ENCODE data around the gene ELP1. TPM values are rescaled to one million over a fixed set of nuclear protein-coding genes. Genes with fewer than 3 reads are reported as not detected.

Gene ELP1
- total RNA-seq, 1 experiment from 2014 or later: 36.9 TPM

DNA sequence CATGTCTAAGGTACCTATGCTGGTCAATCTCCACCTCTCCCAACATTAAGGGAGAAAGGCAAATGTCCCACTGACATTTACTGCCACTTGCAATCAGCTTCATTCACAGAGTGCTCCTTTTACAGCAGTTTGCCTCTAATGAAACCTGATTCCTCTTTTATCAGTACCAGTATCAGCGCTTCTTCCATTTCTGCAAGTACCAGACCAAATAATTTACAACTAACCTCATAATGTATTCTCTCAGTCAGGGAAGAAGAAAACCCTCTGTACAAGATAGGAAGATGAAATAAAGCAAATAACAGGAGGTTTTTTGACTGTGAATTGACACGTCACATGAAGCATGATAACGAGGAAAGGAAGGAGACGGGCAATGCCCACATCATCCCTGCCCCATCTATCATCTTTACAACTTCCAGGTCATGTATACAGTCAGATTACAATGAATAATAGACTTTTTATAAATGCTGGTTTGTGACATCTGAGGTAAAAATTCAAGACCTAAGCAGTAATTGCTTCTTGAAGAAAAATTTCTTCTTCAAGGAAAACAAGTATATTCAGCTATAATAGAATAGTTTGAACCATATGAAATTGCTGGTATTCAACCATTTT is 22.2 kb upstream of the ELP1 start:
- CTCF ChIA-PET: interaction anchor here (0.7 kb wide), 1 partner anchor 22 kb away, joined by 3 read pairs; no protein-coding TSS in a partner anchor
- no peaks in the 10 kb centered on the region for H3K9me3 Mint-ChIP-seq (ENCODE audit: unreplicated experiment)
- DNase-seq (ENCODE audit: unreplicated experiment): no peak
- no peak overlapping the region for H3K4me3 Mint-ChIP-seq (ENCODE audit: unreplicated experiment)
- no peak overlapping the region for H3K27ac Mint-ChIP-seq (ENCODE audit: low read depth, unreplicated experiment)
- peaks cover 16% of the 10 kb centered on the region for H3K36me3 Mint-ChIP-seq (ENCODE audit: insufficient read depth, unreplicated experiment)
- intact Hi-C loops (cut with micrococcal nuclease): no loop called here
- no peaks in the 10 kb centered on the region for H3K27me3 Mint-ChIP-seq (ENCODE audit: insufficient read depth, unreplicated experiment)
- POLR2A ChIA-PET: no interaction called here
- BruUV-seq (replicated peaks): no TSS peak
- TF ChIP-seq, protein P1, sequence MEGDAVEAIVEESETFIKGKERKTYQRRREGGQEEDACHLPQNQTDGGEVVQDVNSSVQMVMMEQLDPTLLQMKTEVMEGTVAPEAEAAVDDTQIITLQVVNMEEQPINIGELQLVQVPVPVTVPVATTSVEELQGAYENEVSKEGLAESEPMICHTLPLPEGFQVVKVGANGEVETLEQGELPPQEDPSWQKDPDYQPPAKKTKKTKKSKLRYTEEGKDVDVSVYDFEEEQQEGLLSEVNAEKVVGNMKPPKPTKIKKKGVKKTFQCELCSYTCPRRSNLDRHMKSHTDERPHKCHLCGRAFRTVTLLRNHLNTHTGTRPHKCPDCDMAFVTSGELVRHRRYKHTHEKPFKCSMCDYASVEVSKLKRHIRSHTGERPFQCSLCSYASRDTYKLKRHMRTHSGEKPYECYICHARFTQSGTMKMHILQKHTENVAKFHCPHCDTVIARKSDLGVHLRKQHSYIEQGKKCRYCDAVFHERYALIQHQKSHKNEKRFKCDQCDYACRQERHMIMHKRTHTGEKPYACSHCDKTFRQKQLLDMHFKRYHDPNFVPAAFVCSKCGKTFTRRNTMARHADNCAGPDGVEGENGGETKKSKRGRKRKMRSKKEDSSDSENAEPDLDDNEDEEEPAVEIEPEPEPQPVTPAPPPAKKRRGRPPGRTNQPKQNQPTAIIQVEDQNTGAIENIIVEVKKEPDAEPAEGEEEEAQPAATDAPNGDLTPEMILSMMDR (IDR thresholded peaks at IDR 0.05; ENCODE audit: unreplicated experiment): no peak
- no peaks in the 10 kb centered on the region for H3K4me1 Mint-ChIP-seq (ENCODE audit: insufficient read depth, unreplicated experiment)

DNA sequence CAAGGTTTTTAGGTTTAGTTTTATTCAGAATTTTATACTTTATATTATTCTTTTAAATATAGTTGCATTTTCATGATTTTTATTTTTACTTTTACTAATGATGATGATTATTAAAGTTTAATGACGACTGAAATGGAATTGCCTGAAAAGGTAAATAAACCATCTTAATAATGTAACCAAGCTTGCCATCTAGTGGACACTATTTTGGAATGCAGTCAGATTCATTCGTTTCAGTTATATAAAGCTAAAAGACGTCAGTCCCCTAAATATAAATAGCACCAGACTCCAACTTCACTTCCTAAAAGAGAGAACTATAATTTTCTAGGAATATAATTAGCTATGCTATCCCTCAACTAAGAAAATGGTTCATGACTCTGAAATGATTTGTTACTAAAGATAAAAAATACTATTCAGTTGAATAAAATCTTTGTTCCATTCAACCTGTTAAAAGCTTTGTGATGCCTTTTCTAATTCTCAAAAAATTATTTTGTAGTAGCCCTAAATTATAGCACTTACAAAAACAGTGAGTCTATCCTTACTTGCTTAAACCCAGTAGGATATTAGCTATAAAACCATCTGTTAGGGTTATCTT is 20.2 kb upstream of the ELP1 start:
- intact Hi-C loops (cut with micrococcal nuclease): loop anchor here (1.0 kb wide), 1 partner anchor 104 kb away; no protein-coding TSS in a partner anchor

DNA sequence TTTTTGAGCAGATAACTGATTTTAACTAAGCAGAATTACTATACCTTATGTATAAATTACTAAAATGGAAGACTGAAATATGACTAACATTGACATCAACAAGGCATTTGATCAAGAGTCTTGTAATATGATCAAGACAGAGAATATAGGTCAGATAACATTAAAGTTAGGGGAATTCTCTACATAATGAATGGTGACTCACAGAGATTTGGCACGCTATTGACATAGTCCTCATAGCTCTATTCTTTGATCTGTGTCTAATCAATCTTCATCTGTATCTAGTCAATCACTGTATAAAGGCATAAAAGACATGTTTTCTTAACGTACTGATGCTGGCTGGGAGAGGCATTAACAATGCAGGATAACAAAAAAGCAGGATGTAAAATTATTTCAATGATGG is 17.7 kb upstream of the ELP1 start:
- no peaks in the 10 kb centered on the region for H3K4me1 Mint-ChIP-seq (ENCODE audit: insufficient read depth, unreplicated experiment)
- H3K27me3 Mint-ChIP-seq (ENCODE audit: insufficient read depth, unreplicated experiment): no peaks in the 10 kb centered on the region
- CTCF ChIA-PET: interaction anchor here (0.6 to 1.3 kb wide), 6 partner anchors 10 to 519 kb away, joined by 3 to 6 read pairs (median 4); partner anchors contain the start of gene ABITRAM

More for the DNA sequence above, 20.2 kb upstream of the ELP1 start:
- TF ChIP-seq, protein P1 (IDR thresholded peaks at IDR 0.05; ENCODE audit: unreplicated experiment): peak; percentile 52
- POLR2A ChIA-PET: interaction anchor here (0.6 to 1.3 kb wide), 3 partner anchors 13 to 364 kb away, joined by 3 read pairs; no protein-coding TSS in a partner anchor
- no peaks in the 10 kb centered on the region for H3K27me3 Mint-ChIP-seq (ENCODE audit: insufficient read depth, unreplicated experiment)
- peaks cover 22% of the 10 kb centered on the region for H3K36me3 Mint-ChIP-seq (ENCODE audit: insufficient read depth, unreplicated experiment)
- no peak overlapping the region for H3K4me3 Mint-ChIP-seq (ENCODE audit: unreplicated experiment)
- H3K27ac Mint-ChIP-seq (ENCODE audit: low read depth, unreplicated experiment): no peak overlapping the region
- H3K9me3 Mint-ChIP-seq (ENCODE audit: unreplicated experiment): no peaks in the 10 kb centered on the region
- no peaks in the 10 kb centered on the region for H3K4me1 Mint-ChIP-seq (ENCODE audit: insufficient read depth, unreplicated experiment)
- CTCF ChIA-PET: interaction anchor here (0.6 to 2.8 kb wide), 25 partner anchors 9 to 1416 kb away, joined by 3 to 18 read pairs (median 5); partner anchors contain the start of genes ABITRAM and ELP1
- peak; percentile 56 for DNase-seq (ENCODE audit: unreplicated experiment)
- no TSS peak for BruUV-seq (replicated peaks)

GRCh38 chr9:108950168-108950567 is 16.2 kb upstream of the ELP1 start:
- Mint-ChIP-seq H3K36me3 (ENCODE audit: insufficient read depth, unreplicated experiment) (peaks cover 29% of the 10 kb centered on the region), H3K4me3 (ENCODE audit: unreplicated experiment) (no peak overlapping the region), H3K4me1 (ENCODE audit: insufficient read depth, unreplicated experiment) (no peaks in the 10 kb centered on the region), H3K27me3 (ENCODE audit: insufficient read depth, unreplicated experiment) (no peaks in the 10 kb centered on the region), H3K9me3 (ENCODE audit: unreplicated experiment) (no peaks in the 10 kb centered on the region), H3K27ac (ENCODE audit: low read depth, unreplicated experiment) (no peak overlapping the region)
- intact Hi-C loops (cut with micrococcal nuclease): no loop called here
- TF ChIP-seq, protein P1 (IDR thresholded peaks at IDR 0.05; ENCODE audit: unreplicated experiment): no peak
- ChIA-PET POLR2A (interaction anchor here (1.6 kb wide), 1 partner anchor 14 kb away, joined by 5 read pairs; no protein-coding TSS in a partner anchor), CTCF (interaction anchor here (0.5 to 0.8 kb wide), 5 partner anchors 11 to 1487 kb away, joined by 3 to 5 read pairs (median 4); no protein-coding TSS in a partner anchor)
- BruUV-seq (replicated peaks): no TSS peak
- DNase-seq (ENCODE audit: unreplicated experiment): no peak

More for the DNA sequence above, 17.7 kb upstream of the ELP1 start:
- no TSS peak for BruUV-seq (replicated peaks)
- no peak overlapping the region for H3K27ac Mint-ChIP-seq (ENCODE audit: low read depth, unreplicated experiment)
- peaks cover 22% of the 10 kb centered on the region for H3K36me3 Mint-ChIP-seq (ENCODE audit: insufficient read depth, unreplicated experiment)
- DNase-seq (ENCODE audit: unreplicated experiment): no peak
- no peak overlapping the region for H3K4me3 Mint-ChIP-seq (ENCODE audit: unreplicated experiment)
- intact Hi-C loops (cut with micrococcal nuclease): no loop called here
- TF ChIP-seq, protein P1 (IDR thresholded peaks at IDR 0.05; ENCODE audit: unreplicated experiment): no peak
- POLR2A ChIA-PET: interaction anchor here (1.6 kb wide), 1 partner anchor 12 kb away, joined by 5 read pairs; no protein-coding TSS in a partner anchor
- H3K9me3 Mint-ChIP-seq (ENCODE audit: unreplicated experiment): no peaks in the 10 kb centered on the region
